GM19328 (cell line): ENCODE data around the gene ITPRIPL2.

Experiments
- ATAC-seq: cut with Tn5 transposase; IDR thresholded peaks from one replicate; pipeline ENCODE4 v1.9.1; 2021; ENCODE audit warnings: mild to moderate bottlenecking, moderate library complexity; ENCODE audit not compliant: unreplicated experiment

The ITPRIPL2 gene

DNA sequence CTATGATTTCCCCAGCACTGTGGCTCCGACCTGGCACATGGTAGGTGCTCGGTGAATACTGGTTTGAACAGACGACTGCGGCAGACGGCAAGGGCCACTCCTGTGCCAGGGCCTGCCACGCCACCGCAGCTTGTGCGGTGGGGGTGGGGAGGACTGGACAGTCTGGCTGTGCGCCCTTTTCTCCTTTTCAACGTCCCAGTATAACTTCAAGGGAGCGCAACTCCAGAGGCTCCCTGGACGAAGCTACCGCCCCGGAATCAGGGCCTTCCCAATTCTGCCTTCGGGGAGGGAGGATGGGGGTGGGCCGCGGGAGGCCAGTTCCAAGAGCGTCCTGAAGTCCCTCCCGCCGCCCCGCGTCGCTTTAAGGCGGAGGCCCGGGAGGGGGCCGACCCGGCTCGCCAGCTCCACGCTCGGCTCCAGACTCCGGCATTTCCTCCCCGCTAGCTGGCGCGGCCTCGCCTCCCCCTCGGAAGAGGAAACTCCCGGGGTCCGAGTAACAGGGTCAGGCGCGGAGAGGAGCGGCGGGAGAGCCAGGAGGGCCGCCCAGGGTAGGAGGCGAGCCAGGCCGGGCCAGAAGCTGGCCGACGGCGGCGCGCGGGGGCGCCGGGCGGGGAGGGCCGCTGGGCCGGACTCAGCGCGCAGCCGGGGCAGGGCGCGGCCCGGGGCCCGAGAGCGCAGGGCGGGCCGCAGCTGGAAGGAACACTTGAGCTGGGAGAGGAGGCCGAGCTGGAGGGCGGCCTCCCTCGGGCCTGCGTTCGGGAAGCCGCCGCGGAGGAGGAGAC is at the start of gene ITPRIPL2:
Gene ITPRIPL2, plus strand, starts transcription at position 388 of the 782 bp plus-strand sequence. CDS start 498 bp downstream, outside the sequence.
- ATAC-seq = no peak

DNA sequence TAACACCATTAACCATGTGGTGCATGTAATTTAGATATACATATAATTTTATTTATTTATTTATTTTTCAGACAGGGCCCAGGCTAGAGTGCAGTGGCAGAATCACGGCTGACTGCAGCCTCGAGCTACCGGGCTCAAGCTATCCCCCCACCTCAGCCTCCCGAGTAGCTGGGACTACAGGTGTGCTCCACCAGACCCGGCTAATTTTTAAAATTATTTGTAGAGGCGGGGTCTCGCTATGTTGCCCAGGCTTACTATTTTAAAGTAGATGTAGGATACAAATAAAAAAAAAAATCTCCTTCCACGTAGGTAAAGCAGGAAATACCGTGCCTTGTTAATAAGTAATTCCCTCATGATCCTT is 46.8 kb upstream of the ITPRIPL2 start:
- no peak for ATAC-seq

DNA sequence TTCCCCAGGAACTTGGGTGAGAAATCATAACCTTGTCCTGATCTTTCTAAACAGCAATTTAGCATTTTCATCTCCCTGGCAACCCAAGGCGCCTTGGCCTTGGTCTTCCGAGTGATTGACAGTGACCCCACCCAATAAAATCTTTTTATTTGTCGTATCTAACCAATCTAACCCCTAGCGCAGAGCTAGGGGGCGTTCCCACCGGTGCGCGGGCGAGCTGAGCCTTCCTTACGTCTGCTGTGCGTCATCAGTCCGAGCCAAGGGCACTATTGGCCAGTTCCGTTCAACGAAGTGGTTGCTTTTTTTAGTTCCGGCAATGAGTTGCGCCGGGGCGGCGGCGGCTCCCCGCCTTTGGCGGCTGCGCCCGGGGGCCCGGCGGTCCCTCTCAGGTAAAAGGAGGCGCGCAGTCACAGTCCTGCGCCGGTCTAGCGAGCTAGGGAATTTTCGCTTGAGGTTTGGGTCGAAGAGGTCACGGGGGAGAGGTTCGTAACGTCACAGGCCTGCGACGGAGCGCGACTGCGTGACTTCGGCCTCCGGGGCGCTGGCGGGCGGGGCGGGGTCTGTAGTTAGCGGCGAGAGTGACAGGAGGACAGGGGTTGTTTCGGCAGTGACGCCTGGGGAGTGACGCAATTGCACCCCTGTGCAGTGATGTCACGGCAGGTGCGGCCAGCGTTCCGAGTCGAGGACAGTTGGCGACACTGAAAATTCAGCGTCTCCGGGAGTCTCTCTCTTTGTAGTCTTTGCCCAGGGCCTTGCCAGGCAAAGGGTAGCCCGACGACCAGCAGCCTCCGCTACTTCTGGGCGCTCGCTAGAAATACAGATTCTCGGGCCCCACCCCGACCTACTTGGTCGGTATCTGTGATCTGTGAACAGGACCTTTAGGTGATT is 46.2 kb upstream of the ITPRIPL2 start, which contains the start of gene COQ7:
Gene COQ7, plus strand, starts transcription at position 266 of the 888 bp plus-strand sequence. Its CDS starts 51 bp downstream, at position 317.
- peak; percentile 84 for ATAC-seq

DNA sequence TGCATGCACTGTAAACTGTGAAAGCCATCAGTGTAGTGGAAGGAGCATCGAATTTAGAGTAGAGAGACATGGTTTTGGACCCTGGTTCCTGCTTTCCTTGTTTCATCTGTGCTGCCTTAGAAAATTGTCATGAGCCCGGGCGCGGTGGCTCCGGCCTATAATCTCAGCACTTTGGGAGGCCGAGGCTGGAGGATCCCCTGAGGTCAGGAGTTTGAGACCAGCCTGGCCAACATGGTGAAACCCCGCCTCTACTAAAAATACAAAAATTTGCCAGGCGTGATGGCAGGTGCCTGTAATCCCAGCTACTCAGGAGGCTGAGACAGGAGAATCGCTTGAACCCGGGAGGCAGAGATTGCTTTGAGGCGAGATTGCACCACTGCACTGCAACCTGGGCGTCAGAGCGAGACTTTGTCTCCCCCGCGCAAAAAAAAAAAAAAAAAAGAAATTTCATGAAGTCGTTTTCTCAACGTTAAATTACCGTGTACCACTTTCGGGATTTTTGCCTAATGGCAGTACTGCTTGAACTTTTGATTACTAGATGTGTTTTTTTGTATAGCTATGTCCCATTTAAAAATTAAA is 45.4 kb upstream of the ITPRIPL2 start:
- ATAC-seq = no peak

DNA sequence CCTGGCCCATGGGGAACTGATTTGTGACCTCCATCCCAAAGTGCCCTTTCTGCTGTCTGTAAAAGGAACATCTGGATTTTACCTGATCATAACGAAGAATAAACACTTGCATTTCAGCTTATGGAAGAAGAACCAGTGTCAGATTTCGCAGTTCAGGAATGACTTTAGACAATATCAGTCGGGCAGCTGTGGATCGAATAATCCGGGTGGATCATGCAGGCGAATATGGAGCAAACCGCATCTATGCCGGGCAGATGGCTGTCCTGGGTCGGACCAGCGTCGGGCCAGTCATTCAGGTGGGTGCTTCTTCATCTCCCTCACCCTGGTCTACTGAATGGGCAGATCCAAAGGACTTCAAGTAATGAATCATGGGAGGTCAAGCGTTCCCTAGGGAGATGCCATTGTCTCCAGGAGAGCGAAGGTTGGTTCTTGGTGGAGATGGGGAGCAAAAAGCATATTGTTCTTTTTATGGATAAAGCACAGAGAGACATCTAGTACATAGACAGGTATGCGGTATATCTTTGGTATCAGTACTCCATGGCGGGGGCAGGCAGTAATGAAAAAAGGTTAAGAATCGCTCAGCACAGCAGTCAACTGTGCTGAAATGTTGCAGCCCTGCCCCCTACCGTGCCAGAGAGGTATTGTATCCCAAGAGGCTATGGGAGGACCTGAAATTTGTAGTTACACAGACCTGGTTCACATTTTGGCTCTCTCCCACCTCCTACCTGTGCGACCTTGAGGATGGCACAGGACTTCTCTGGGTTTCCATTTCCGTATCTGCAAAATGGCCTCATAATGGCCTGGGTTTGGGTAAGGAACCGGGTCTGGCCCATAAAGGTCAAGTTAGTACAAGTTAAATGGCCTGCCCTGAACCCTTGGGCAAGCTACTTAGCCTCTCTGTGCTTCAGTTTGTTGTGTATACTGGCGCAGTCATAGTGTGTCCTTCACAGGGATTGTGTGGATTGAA is 41.7 kb upstream of the ITPRIPL2 start:
- no peak for ATAC-seq

DNA sequence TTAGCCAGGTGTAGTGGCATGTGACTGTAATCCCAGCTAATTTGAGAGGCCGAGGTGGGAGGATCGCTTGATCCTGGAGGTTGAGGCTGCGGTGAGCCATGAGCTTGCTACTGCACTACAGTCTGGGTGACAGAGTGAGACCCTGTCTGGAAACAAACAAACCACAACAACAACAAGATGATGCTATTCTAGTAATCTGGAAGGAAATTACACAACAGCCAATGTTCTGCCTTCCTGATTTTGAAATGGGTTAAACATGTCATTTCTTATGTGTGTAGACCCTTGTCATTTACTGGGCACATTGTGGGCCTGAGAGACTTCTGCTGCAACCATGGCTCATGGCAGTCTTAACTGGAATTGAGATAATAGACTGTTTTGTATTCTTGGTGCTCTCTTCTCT is 40.4 kb upstream of the ITPRIPL2 start:
- ATAC-seq = no peak

DNA sequence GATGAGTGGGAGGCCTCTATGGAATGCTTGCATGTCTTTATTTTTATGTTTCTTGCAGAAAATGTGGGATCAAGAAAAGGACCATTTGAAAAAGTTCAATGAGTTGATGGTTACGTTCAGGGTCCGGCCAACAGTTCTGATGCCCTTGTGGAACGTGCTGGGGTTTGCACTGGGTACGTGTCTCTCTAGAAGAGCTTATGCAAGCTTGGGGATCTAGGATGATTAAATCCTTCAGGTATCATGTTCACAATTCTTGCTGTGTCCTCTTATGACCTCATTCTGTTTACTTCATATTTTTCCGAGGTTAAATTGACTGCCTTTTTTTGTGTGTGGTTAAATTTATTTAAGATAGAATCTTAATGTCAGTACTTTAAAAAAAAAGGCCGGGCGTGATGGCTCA is 39.9 kb upstream of the ITPRIPL2 start:
- no peak for ATAC-seq

DNA sequence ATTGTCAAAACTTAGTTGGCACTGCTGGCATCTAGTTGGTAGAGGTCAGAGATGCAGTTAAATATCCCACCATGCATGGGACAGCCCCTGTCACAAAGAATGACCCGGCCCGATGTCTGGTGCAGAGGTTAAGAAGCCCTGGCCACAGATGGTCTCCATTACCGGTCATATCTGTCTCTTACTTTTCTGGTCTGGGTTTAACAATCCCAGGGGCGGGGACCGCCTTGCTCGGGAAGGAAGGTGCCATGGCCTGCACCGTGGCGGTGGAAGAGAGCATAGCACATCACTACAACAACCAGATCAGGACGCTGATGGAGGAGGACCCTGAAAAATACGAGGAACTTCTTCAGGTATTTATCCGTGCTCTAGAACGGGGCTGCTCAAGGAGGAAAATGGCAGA is 38.3 kb upstream of the ITPRIPL2 start:
- no peak for ATAC-seq

DNA sequence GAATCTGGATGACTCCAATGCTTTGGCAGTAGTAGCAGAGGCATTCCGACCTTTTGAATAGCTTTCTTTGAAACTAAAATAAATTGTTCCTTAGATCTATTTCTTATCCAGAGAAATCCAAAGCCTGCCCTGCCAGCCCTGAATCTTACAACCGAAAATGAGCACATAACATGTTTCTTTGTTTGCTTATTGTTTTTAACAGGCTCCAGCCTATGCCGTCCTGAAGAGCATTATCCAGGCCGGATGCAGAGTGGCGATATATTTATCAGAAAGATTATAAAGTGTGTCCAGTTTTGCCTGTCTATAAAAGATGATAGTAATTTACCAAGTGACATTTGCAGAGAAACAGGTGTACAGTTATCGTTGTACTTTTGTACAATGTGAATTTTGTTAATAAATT is 35.9 kb upstream of the ITPRIPL2 start:
- no peak for ATAC-seq

DNA sequence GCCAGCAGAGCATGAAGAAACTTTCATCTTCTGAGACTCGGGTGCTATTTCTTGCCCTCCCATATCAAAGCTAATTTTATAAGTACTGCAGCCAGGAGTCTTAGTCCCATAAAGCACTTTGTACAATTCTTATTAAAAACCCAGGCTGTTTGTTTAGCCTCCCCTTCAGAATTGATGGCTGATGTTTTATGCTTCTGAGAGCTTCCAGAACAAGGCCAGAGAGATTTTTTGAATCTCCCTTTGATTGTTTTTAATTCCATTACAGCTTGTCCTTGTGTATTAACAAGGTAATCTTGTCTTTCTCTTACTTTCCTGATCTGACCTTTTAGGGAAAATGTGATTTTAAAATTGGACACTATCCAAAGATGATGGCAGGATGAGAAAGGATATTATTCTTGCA is 30.1 kb upstream of the ITPRIPL2 start:
- ATAC-seq = no peak

DNA sequence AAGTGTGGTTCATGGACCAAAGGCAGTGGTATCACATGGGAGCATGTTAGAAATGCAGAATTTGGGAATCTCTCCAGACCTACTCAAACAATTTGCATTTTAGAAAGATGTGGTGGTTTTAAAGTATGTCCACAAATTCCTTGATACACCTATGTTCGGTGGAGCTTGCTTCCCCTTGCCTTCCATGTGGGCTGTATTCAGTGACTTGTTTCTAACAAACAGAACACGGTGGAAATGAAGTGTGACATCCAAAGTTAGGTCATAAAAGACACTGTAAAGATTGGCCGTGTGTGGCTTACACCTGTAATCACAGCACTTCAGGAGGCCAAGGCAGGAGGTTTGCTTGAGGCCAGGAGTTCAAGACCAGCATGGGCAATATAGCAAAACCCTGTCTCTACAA is 29.6 kb upstream of the ITPRIPL2 start:
- ATAC-seq = no peak

DNA sequence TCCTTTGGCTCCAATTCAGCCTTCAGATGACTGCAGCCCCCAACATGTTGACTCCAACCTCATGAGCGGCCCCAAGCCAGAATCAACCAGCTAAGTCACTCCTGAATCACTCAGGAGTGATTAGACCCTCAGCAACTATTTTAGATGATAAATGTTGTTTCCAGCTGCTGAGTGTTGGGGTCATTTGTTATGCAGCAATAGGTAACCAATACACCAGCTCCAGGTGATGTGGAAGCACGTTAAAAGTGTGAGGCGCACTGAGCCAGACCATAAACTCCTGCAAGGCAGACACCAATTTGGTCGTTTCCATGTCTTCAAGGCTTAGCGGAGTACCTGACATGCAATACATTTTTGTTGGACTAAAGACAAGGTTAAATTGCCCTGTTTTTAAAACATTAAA is 28.9 kb upstream of the ITPRIPL2 start:
- ATAC-seq = no peak

DNA sequence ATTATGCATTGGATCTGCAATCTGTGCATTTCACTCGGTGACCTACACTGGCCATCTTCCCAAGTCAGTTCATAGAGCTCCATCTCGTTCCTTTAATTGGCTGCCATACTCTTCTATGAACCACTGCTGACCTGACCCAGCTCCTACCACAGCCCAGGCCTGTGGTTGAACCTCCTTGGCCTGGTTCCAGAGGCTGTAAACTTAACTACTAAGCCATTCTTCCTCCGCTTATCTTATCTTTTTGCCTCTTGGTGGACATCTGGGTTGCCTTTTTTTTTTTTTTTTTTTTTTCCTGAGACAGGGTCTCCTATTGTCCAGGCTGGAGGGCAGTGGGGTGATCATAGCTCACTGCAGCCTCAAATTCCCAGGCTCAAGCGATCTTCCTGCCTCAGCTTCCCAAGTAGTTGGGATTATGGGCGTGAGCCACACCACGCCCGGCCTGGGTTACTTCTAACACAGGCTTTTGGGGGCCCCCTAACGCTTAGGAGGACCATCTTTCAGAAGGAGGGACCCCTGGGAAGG is 28.0 kb upstream of the ITPRIPL2 start:
- ATAC-seq = no peak

DNA sequence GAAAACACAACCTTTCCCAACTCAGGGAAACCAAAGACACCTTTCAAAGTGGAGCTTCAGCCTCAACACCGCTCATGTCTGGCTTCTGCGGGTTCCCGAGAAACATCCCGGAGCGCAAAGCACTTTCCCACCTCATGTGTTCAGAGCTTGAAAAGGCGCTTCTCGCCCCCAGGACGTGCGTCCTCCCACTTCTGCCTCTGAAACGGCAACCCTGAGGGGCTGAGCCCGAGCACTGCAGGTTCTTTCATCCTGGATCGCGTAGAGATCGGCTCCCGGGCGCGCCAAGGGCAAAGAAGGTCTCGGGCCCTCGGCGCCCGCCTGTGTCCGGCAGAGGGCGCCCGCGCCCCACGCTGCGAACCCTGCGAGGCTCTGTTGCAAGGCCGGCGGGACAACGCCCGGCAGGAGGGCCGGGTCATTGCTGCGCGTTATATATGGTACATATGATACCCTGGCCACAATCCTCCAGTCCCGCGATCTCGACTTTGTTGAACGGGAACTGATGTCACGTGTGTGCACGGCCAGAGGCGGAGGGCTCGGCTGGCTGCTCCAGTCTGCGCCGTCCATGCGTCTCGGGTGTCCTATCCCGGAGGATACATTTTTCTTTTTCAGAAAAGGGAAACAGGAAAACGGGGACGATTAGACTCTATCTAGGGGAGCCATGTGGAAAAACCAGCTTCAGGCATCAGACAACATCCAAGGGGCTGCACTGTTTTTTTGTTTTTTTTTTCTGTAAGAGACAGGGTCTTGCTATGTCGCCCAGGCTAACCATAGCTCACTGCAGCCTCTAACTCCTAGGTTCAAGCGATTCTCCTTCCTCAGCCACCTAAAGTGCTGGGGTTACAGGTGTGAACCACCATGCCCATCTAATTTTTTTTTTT is 27.2 kb upstream of the ITPRIPL2 start:
- ATAC-seq = peak; percentile 64

DNA sequence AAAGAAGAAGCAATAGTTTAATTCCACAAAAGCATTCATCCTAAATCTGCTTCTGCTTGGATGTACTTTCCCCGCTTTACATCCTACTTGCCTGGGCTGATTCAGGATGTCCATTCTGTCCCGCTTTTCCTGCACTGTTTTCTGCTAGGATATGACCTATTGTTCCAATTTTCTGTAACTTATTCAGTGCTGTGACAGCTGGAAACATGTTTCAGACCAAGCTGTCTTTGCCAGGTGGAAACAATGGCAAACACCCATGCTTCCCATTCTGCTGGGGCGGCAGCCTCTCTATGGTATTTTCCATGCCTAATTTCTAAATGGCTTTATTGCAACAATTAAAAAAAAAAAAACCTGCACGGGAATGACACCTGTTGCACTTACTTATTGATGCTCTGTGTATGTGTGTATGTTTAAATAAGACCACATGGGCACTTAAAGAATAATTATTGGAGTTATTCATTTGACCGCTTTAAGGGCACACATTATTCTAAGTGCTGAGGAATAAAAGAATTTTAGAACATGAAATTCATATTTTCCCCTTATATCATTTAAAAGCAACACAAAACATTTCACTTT is 25.3 kb upstream of the ITPRIPL2 start:
- no peak for ATAC-seq

DNA sequence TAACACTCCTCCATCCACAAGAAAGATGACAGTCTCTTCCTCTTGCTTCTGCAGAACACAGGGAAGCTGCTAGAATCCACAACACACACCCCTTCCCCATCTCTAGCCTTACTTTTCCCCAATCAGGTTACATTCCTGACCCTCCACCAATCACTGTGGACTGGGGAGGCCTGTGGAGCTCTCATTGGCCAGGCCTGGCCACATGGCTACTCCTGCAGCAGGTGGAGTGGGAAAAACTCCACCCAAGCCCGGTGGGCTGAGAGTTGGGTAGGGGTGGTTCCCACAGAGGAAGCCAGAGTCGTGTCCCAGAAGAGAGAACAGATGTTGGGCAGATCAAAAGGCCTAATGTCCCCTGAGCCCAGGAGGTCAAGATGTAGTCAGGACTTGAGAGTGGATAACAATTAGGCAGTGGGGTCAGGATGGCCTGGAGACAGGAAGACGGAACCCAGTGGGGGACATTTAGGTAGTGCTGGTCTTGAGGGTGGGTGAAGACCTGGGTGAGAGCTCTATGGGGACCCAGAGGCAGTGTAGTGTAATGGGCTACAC is 24.3 kb upstream of the ITPRIPL2 start:
- ATAC-seq = no peak

DNA sequence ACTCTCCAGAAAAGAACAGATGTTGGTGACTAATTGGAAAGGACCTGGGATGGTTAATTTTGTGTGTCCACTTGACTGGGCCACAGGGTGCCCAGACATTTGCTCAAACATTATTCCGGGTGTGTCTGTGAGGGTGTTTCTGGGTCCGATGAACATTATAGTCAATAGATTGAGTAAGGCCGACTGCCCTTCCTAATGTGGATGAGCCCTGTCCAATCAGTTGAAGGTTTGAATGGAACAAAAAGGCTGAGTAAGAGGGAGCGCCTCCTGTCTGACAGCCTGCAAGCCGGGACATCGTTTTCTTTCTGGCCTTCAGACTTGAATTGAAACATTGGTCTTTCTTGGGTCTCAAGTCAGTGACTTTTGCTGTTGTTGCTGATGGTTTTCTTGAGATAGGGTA is 22.8 kb upstream of the ITPRIPL2 start:
- no peak for ATAC-seq

DNA sequence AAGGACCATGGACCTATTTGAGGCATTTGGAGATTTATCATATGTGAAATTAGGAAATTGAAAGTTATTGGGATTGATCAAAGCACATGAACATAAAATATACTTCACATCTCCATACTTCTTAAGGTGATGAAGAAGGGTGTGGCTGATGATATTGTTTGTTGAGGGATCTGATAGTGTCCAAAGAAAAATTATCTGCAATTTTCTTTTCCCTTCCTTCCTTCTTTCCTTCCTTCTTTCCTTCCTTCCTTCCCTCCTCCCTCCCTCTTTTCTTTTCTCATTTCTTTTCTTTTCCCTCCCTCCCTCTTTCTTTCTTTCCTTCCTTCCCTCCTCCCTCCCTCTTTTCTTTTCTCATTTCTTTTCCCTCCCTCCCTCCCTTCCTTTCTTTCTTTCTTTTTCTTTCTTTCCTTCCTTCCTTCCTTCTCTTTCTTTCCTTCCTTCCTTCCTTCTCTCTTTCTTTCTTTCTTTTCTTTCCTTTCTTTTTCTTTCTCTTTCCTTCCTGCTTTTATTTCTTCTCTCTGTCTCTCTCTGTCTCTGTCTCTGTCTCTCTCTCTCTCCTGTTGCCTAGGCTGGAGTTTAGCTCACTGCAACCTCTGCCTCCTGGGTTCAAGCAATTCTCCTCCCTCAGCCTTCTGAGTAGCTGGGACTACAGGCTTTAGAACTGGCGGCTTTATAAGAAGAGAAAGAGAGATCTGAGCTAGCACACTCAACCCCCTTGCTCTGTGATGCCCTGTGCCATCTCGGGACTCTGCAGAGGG is 20.9 kb upstream of the ITPRIPL2 start:
- ATAC-seq = no peak
